BLaER1 treated with 17β-estradiol and CSF1 and Interleukin-3, amounts not matched to agents 10 nM and 100 nM (cell line): ENCODE measurements around the gene ATCAY.
"Not testable (repeated sequence)": the region's sequence is repeated elsewhere in the genome, so short reads cannot be mapped to it uniquely, and the experiment has no call there.

Experiments
- H3K27ac ChIP-seq, 11 experiments: shearing (Covaris generic); formaldehyde crosslinking; 2 replicates each; pipeline ENCODE4 v1.8.1; 2022
- H3K27me3 ChIP-seq, 11 experiments: shearing (Covaris generic); formaldehyde crosslinking; 2 replicates each; pipeline ENCODE4 v1.8.1; 2022
- H3K36me3 ChIP-seq, 11 experiments: shearing (Covaris generic); formaldehyde crosslinking; 2 replicates each; pipeline ENCODE4 v1.8.1; 2022
- H3K4me1 ChIP-seq, 10 experiments: shearing (Covaris generic); formaldehyde crosslinking; 2 replicates each; pipeline ENCODE4 v1.8.1; 2022
- H3K4me2 ChIP-seq, 11 experiments: shearing (Covaris generic); formaldehyde crosslinking; 2 replicates each; pipeline ENCODE4 v1.8.1; 2022
- H3K4me3 ChIP-seq, 10 experiments: shearing (Covaris generic); formaldehyde crosslinking; 2 replicates each; pipeline ENCODE4 v1.8.1; 2022
- H3K9ac ChIP-seq, 11 experiments: shearing (Covaris generic); formaldehyde crosslinking; 2 replicates each; pipeline ENCODE4 v1.8.1; 2022
- H3K9me3 ChIP-seq, 11 experiments: shearing (Covaris generic); formaldehyde crosslinking; replicated peaks in 1 of 11; 2 replicates each; pipeline ENCODE4 v1.8.1; 2022
- H4K20me1 ChIP-seq, 11 experiments: shearing (Covaris generic); formaldehyde crosslinking; 2 replicates each; pipeline ENCODE4 v1.8.1; 2022
- Cebpa-rat ChIP-seq, 11 experiments: shearing (Covaris generic); IDR thresholded peaks; 2 replicates each; pipeline ENCODE4 v1.8.1; 2022

ATCAY gene

DNA sequence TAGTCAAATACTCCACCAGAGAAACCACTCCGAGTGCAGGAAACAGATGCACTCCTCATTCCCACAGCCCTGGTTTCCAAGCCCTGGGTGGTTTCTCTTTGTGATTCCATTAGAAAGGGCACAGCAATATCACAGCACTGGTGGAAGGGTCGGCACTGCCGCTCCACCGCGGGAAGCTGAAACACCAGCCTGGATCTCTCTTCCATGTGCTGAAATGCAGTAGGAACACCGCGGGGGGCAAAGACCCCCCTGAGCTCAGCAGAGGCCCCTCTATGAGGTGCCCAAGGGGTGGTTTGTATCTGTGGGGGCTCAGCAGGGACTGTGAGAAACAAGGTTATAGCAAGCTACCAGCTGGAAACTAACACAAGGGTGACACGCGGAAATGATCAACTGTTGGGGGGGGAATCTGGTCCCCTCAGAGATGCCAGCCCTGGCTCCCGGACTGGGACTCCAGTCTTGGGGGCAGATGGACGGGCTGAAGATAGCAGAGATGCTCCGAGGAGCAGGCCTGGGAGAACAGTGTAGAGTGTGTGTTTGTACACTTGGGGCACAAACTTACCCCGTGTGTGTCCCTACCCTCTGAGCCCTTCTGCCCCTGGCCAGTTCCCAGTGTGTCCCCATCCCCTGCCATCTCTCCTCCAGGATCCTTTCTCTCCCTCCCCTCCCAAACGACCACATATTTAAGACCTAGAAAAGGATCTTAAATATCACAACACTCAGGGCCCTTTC, 13.4 kb upstream of the ATCAY start:
- peaks cover 18 to 37% (median 22%) of the 10 kb centered on the region in 11 experiments for H3K27me3 ChIP-seq
- TF ChIP-seq Cebpa-rat (IDR thresholded peaks at IDR 0.05) = no peak
- H4K20me1 ChIP-seq = peaks cover 0 to 6% (median 0%) of the 10 kb centered on the region in 11 experiments; a peak in 1 of 22 replicates
- H3K9me3 ChIP-seq = no peaks in the 10 kb centered on the region
- no peak overlapping the region for H3K9ac ChIP-seq
- peaks cover 0 to 7% (median 0%) of the 10 kb centered on the region in 10 experiments; a peak in 3 of 20 replicates for H3K4me1 ChIP-seq
- H3K4me2 ChIP-seq = no peak overlapping the region
- H3K4me3 ChIP-seq = no peak overlapping the region
- H3K36me3 ChIP-seq = no peaks in the 10 kb centered on the region
- H3K27ac ChIP-seq = no peak overlapping the region

DNA sequence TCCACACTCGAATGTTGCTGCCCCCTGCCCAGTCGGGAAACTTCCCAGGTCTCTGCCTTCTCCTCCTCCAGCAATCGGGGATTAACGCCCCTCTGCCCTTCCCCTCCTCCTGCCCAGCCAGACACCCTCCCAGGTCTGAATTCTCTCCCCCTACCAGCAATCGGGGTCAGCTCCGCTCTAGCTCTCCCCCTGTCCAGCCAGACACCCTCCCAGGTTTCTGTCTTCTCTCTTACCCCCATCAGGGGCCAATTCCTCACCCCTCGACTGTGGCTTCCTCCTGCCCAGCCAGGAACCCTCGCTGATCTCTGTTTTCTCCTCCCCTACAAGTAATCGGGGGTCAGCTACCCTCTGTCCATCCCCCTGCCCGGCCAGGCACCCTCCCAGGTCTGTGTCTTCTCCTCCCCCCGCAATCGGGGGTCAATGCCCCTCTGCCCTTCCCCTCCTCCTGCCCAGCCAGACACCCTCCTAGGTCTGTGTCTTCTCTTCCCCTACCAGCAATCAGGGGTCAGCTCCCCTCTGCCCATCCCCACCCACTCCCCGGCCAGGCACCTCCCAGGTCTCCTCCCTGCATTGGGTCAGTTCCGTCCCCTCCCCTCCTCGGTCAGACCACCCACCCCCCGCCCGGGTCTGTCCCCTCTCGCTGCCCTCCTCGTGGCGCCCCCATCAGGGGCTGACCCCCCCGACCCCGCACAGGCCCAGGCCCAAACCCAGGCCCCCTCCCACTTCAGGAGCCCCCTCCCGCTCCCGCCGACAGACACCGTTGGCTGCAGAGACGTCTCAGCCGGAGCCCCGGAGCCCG, 12.3 kb upstream of the ATCAY start:
- Histone ChIP-seq H3K4me3 (no peak overlapping the region), H3K9ac (no peak overlapping the region), H3K4me2 (no peak overlapping the region), H4K20me1 (peaks cover 0 to 6% (median 0%) of the 10 kb centered on the region in 11 experiments; a peak in 1 of 22 replicates), H3K9me3 (no peaks in the 10 kb centered on the region), H3K36me3 (no peaks in the 10 kb centered on the region), H3K27me3 (peaks cover 18 to 37% (median 22%) of the 10 kb centered on the region in 11 experiments), H3K27ac (no peak overlapping the region), H3K4me1 (peaks cover 0 to 7% (median 0%) of the 10 kb centered on the region in 10 experiments; a peak in 3 of 20 replicates)
- no peak for TF ChIP-seq Cebpa-rat (IDR thresholded peaks at IDR 0.05)

DNA sequence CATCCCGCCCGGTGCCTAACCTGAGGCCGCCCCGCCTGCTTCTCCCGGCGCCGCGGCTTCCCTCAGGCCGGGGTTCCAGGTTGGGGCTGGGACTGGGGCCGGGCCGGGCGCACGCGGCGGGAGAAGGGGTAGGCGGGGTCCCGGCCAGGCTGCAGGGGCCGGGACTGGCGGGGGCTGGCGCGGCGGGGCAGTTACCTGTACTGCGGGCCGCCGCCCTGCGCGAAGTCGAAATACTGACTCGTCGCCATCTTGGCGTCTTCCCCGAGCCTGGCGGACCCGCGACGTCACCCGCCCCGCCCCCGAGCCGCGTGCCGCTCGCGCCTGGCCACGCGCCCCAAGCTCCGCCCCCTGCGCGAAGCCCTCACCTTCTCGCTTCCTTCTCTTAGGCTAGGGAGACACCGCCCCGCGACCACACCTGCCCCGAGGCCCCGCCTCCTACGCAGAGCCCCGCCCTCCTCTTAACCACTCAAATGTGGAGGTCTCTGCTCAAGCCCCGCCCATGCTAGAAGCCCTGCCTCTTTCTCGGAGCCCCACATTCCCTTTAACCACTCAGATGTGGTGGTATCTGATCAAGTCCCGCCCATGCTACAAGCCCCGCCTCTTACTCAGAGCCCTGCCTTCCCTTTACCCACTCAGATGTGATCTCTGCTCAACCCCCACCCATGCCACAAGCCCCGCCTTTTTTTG, 11.6 kb upstream of the ATCAY start, which contains the start of gene ZFR2:
TSS of gene ZFR2 (minus strand) at position 269 of the 687 bp plus-strand sequence. CDS start at position 248, 21 bp downstream.
- Histone ChIP-seq H3K9ac (no peak within 1 kb of the TSS), H3K9me3 (no peaks in the 10 kb centered on the region), H3K4me2 (no peak within 1 kb of the TSS), H4K20me1 (peaks cover 0 to 6% (median 0%) of the 10 kb centered on the region in 11 experiments; a peak in 1 of 22 replicates), H3K27ac (no peak within 1 kb of the TSS), H3K4me3 (no peak within 1 kb of the TSS), H3K27me3 (peaks cover 18 to 37% (median 22%) of the 10 kb centered on the region in 11 experiments), H3K4me1 (peaks cover 0 to 4% (median 0%) of the 10 kb centered on the region in 10 experiments; a peak in 3 of 20 replicates), H3K36me3 (no peaks in the 10 kb centered on the region)
- no peak for TF ChIP-seq Cebpa-rat (IDR thresholded peaks at IDR 0.05)

DNA sequence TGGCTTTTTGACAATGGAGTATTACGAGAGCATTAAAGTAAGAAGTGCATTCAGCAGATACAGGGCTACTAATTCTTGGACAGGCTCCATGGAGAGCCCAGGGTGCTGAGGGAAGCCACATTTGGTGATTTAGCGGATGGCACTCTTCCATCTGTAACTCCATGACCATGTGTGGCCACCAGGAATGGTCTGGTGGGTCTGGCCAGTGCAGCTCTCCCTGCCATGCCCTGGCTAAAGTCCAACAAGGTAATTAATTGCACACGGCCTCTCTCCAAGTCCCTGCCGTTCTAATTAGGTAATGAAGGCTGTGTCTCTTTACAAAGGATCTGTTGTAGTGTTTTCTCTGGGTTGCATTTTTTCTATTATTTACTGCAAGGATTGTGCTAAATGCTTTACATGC, 7.3 kb upstream of the ATCAY start:
- no peak overlapping the region for H3K9ac ChIP-seq
- H3K27ac ChIP-seq = no peak overlapping the region
- no peaks in the 10 kb centered on the region for H3K9me3 ChIP-seq
- no peaks in the 10 kb centered on the region for H3K4me1 ChIP-seq
- peaks cover 0 to 6% (median 0%) of the 10 kb centered on the region in 11 experiments; a peak in 5 of 22 replicates for H4K20me1 ChIP-seq
- no peak overlapping the region for H3K4me3 ChIP-seq
- H3K36me3 ChIP-seq = no peaks in the 10 kb centered on the region
- H3K27me3 ChIP-seq = peaks cover 1 to 18% (median 5%) of the 10 kb centered on the region in 11 experiments; a peak in 21 of 22 replicates
- TF ChIP-seq Cebpa-rat (IDR thresholded peaks at IDR 0.05) = no peak
- no peak overlapping the region for H3K4me2 ChIP-seq

DNA sequence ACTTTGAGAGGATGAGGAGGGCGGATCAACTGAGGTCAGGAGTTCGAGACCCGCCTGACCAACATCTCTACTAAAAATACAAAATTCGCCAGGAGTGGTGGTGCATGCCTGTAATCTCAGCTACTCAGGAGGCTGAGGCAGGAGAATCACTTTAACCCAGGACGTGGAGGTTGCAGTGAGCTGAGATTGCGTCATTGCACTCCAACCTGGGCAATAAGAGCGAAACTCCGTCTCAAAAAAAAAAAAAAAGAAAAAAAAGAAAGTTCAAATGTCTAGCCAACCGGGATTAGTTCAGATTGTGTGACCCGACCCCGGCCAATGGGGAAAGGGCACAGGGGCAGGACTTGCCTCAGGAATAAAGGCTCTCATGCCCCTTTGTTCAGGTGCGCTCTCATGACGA, 5.8 kb upstream of the ATCAY start:
- TF ChIP-seq Cebpa-rat (IDR thresholded peaks at IDR 0.05) = peak in 1 of 11 experiments; percentile 55; a peak in 3 of 22 replicates

DNA sequence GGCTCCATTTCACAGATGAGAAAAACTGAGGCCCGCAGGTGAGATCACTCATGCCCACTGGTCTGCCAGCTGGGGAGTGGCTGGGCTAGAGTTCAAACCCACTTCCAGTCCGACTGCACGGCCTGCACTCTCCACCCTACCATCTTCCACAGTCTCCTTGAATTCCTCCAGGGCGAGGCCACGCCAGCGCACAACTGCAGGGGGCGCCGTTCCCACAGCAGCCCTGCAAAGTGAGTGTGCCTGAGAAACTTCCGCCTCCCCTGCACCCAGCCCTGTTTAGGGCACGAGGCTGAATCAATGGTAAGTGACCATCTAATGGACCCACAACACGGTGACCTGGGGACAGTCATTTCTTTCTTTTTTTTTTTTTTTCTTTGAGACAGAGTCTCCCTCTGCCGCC, 829 bp upstream of the ATCAY start:
- no peak for TF ChIP-seq Cebpa-rat (IDR thresholded peaks at IDR 0.05)
- Histone ChIP-seq H3K27ac (no peak overlapping the region), H3K9ac (no peak overlapping the region), H3K36me3 (no peaks in the 10 kb centered on the region), H3K27me3 (peaks cover 25 to 45% (median 33%) of the 10 kb centered on the region in 11 experiments), H4K20me1 (peaks cover 0 to 14% (median 0%) of the 10 kb centered on the region in 11 experiments; a peak in 6 of 22 replicates), H3K4me3 (no peak overlapping the region), H3K9me3 (no peaks in the 10 kb centered on the region), H3K4me1 (peaks cover 5 to 7% (median 6%) of the 10 kb centered on the region in 10 experiments; a peak in 15 of 20 replicates), H3K4me2 (no peak overlapping the region)

More for the DNA sequence above, 5.8 kb upstream of the ATCAY start:
- H3K4me2 ChIP-seq, H3K9me3 ChIP-seq, H3K9ac ChIP-seq, H3K27ac ChIP-seq, H3K36me3 ChIP-seq, H4K20me1 ChIP-seq, H3K4me3 ChIP-seq, H3K4me1 ChIP-seq: not testable (repeated sequence)
- H3K27me3 ChIP-seq = peaks cover 3 to 15% (median 5%) of the 10 kb centered on the region in 11 experiments; a peak in 21 of 22 replicates

DNA sequence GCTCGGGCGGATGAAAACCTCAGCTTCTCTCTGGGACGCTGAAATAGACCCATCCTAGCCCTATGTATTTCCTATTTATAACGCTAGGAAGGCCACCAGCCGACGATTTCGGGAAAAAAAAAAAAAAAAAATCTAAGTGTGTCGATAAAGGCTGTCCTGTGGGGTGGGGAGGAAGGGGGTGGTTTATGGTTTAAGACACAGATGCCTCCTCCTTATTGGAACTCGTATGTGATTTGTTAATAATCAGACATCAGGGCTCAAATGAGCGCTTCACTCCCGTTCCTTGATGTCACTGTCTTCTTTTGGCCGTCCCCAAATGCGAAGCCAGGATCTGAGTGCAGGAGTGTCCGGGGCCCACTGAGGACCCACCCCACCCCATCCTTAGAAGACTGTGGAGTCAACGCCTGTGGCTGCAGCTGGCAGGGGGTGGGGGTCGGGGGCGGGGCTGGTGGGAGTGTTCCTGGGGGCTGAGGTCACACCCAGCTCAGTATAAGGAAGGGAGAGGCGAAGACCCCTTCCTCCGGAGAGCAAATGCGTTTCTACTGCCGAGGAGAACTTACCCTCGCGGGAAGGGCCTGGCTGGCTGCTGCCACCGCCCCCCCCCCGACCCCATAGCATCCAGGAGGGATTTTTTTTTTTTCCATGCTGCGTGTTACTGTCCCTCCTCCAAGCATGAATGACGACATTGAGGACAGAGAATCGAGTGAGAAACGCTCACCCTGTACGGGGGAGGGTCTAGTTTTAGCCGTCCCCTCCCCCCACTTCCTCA, 971 bp downstream of the ATCAY start:
- Histone ChIP-seq H3K27ac (no peak overlapping the region), H3K9me3 (no peaks in the 10 kb centered on the region), H3K27me3 (peaks cover 25 to 45% (median 33%) of the 10 kb centered on the region in 11 experiments), H3K4me2 (peak overlapping the region; percentile 33 to 74 (median 58); a peak in 21 of 22 replicates), H4K20me1 (peaks cover 0 to 14% (median 0%) of the 10 kb centered on the region in 11 experiments; a peak in 6 of 22 replicates), H3K4me1 (peaks cover 5 to 7% (median 6%) of the 10 kb centered on the region in 10 experiments; a peak in 15 of 20 replicates), H3K36me3 (no peaks in the 10 kb centered on the region), H3K9ac (no peak overlapping the region), H3K4me3 (no peak overlapping the region)
- TF ChIP-seq Cebpa-rat (IDR thresholded peaks at IDR 0.05) = no peak

DNA sequence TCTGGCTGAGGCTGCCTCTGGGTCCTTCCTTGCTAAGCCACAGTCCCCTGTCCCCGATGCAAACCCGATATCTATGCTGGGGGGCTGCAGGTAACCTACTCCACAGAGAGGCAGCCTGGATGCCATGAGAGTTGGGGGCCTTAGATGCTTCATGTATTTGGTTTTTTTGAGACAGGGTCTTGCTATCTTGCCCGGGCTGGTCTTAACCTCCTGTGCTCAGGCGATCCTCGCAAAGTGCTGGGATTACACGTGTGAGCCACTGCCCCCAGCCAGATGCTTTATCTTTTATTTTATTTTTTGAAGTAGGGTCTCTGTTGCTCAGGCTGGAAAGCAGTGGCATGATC, 1.5 kb downstream of the ATCAY start:
- Histone ChIP-seq H3K27ac (no peak overlapping the region), H3K4me1 (peaks cover 5 to 7% (median 6%) of the 10 kb centered on the region in 10 experiments; a peak in 15 of 20 replicates), H3K27me3 (peaks cover 25 to 45% (median 33%) of the 10 kb centered on the region in 11 experiments), H3K4me2 (peak overlapping the region; percentile 33 to 74 (median 58); a peak in 21 of 22 replicates), H3K9ac (no peak overlapping the region), H3K9me3 (no peaks in the 10 kb centered on the region), H3K4me3 (no peak overlapping the region), H3K36me3 (no peaks in the 10 kb centered on the region), H4K20me1 (peaks cover 0 to 14% (median 0%) of the 10 kb centered on the region in 11 experiments; a peak in 6 of 22 replicates)
- no peak for TF ChIP-seq Cebpa-rat (IDR thresholded peaks at IDR 0.05)
